ENCODE results near the gene PLEKHA5. TPM values are rescaled to one million over a fixed set of nuclear protein-coding genes. Genes with fewer than 3 reads are reported as not detected.

The PLEKHA5 gene
- polyA plus RNA-seq, 3 donors = 0.35 to 0.79 (median 0.41) TPM

DNA sequence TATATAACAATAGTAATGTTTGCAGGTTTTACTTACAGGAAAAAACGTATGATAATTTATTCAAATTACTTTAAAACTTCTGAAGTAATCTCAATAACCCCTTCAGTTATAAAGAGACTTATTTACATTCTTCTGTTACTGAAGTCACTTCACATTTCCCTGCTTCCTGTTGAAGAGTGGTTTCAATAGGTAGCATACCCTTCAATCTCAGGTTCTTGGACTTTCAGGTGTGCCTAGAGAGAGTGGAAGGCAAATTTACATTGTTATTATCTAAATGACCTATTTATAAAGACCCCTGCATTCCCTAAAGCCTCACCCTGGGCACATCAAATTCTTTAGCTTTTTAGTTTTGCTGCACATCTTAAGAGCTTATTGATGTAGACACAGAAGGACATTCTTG is 172.2 kb downstream of the PLEKHA5 start:
- H3K9ac ChIP-seq (ENCODE audit: insufficient read depth, low read length, poor library complexity, severe bottlenecking) = no peak overlapping the region
- no peaks in the 10 kb centered on the region for H3K4me1 ChIP-seq (ENCODE audit: control insufficient read depth in 1 of 2, insufficient read depth in 2 of 2, low read length in 2 of 2)
- Mint-ChIP-seq H3K27ac (no peak overlapping the region), H3K4me3 (no peak overlapping the region), H3K27me3 (ENCODE audit: low read depth in 3 of 3) (peaks cover 0 to 2% (median 0%) of the 10 kb centered on the region in 3 donors), H3K9me3 (peaks cover 0 to 13% (median 9%) of the 10 kb centered on the region in 7 donors), H3K36me3 (no peaks in the 10 kb centered on the region), H3K4me1 (no peaks in the 10 kb centered on the region)
- H3K4me2 ChIP-seq (replicated peaks; ENCODE audit: extremely low read depth, low read length, poor library complexity, severe bottlenecking) = no peak overlapping the region
- no peaks in the 10 kb centered on the region for H3K79me2 ChIP-seq (ENCODE audit: insufficient read depth, low read length)
- no peak overlapping the region for H3K27ac ChIP-seq (ENCODE audit: low read depth in 1 of 2, low read length in 2 of 2)
- WGBS (ENCODE audit: insufficient coverage) = no CpG with 5 or more reads among the region's 1 CpG
- intact Hi-C loops (cut with micrococcal nuclease) = no loop called here
- TF ChIP-seq, protein P1, sequence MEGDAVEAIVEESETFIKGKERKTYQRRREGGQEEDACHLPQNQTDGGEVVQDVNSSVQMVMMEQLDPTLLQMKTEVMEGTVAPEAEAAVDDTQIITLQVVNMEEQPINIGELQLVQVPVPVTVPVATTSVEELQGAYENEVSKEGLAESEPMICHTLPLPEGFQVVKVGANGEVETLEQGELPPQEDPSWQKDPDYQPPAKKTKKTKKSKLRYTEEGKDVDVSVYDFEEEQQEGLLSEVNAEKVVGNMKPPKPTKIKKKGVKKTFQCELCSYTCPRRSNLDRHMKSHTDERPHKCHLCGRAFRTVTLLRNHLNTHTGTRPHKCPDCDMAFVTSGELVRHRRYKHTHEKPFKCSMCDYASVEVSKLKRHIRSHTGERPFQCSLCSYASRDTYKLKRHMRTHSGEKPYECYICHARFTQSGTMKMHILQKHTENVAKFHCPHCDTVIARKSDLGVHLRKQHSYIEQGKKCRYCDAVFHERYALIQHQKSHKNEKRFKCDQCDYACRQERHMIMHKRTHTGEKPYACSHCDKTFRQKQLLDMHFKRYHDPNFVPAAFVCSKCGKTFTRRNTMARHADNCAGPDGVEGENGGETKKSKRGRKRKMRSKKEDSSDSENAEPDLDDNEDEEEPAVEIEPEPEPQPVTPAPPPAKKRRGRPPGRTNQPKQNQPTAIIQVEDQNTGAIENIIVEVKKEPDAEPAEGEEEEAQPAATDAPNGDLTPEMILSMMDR (IDR thresholded peaks at IDR 0.05) = no peak
- H4K20me1 ChIP-seq (ENCODE audit: insufficient read depth, low read length) = no peaks in the 10 kb centered on the region
- no peak overlapping the region for H3K4me3 ChIP-seq (replicated peaks in 1 of 3; ENCODE audit: low read depth in 2 of 3, low read length in 3 of 3)
- no peaks in the 10 kb centered on the region for H3K36me3 ChIP-seq (replicated peaks in 1 of 2; ENCODE audit: control insufficient read depth in 1 of 2, insufficient read depth in 2 of 2, low read length in 2 of 2)
- H2AFZ ChIP-seq (ENCODE audit: insufficient read depth, low read depth, low read length, poor library complexity, severe bottlenecking) = no peak overlapping the region
- no peak for DNase-seq
- peaks cover 0 to 13% of the 10 kb centered on the region in 2 donors for H3K9me3 ChIP-seq (replicated peaks in 1 of 2; ENCODE audit: control insufficient read depth in 1 of 2, insufficient read depth in 1 of 2, low read length in 2 of 2)
- H3K27me3 ChIP-seq (ENCODE audit: control insufficient read depth in 2 of 2, insufficient read depth in 2 of 2, low read length in 2 of 2) = no peaks in the 10 kb centered on the region

DNA sequence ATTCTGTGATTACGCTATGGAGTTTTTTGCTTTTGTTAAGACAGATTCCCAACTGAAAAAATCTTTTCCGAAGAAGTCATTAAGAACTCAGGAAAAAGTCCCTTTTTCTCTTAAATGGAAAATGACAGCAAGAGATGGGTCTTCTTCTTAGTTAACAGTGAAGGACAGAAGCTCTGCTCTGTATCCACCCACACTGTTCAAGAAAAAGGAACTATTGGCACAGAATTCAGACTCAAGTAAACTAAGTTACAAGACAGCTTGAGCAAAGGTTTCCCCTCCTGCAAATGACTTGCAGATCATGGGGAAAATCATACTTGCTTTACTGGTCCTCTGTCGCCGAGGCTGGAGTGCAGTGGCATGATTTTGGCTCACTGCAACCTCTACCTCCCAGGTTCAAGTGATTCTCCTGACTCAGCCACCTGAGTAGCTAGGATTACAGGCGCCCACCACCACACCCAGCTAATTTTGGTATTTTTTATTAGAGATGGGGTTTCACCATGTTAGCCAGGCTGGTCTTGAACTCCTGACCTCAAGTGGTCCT is 172.6 kb downstream of the PLEKHA5 start:
- no peak overlapping the region for H3K9ac ChIP-seq (ENCODE audit: insufficient read depth, low read length, poor library complexity, severe bottlenecking)
- no peaks in the 10 kb centered on the region for H3K4me1 ChIP-seq (ENCODE audit: control insufficient read depth in 1 of 2, insufficient read depth in 2 of 2, low read length in 2 of 2)
- intact Hi-C loops (cut with micrococcal nuclease) = no loop called here
- no peak overlapping the region for H3K27ac ChIP-seq (ENCODE audit: low read depth in 1 of 2, low read length in 2 of 2)
- H3K79me2 ChIP-seq (ENCODE audit: insufficient read depth, low read length) = no peaks in the 10 kb centered on the region
- H3K9me3 ChIP-seq (replicated peaks in 1 of 2; ENCODE audit: control insufficient read depth in 1 of 2, insufficient read depth in 1 of 2, low read length in 2 of 2) = peaks cover 0 to 13% of the 10 kb centered on the region in 2 donors
- no peaks in the 10 kb centered on the region for H3K27me3 ChIP-seq (ENCODE audit: control insufficient read depth in 2 of 2, insufficient read depth in 2 of 2, low read length in 2 of 2)
- Mint-ChIP-seq H3K27me3 (ENCODE audit: low read depth in 3 of 3) (peaks cover 0 to 2% (median 0%) of the 10 kb centered on the region in 3 donors), H3K36me3 (no peaks in the 10 kb centered on the region), H3K4me1 (no peaks in the 10 kb centered on the region), H3K27ac (no peak overlapping the region), H3K4me3 (no peak overlapping the region), H3K9me3 (peaks cover 2 to 17% (median 9%) of the 10 kb centered on the region in 7 donors)
- no peak overlapping the region for H3K4me2 ChIP-seq (replicated peaks; ENCODE audit: extremely low read depth, low read length, poor library complexity, severe bottlenecking)
- H3K4me3 ChIP-seq (replicated peaks in 1 of 3; ENCODE audit: low read depth in 2 of 3, low read length in 3 of 3) = no peak overlapping the region
- TF ChIP-seq, protein P1 (IDR thresholded peaks at IDR 0.05) = no peak
- H2AFZ ChIP-seq (ENCODE audit: insufficient read depth, low read depth, low read length, poor library complexity, severe bottlenecking) = no peak overlapping the region
- no peaks in the 10 kb centered on the region for H3K36me3 ChIP-seq (replicated peaks in 1 of 2; ENCODE audit: control insufficient read depth in 1 of 2, insufficient read depth in 2 of 2, low read length in 2 of 2)
- WGBS (ENCODE audit: insufficient coverage) = 75% methylated on average over 2 of the region's 5 CpGs
- no peak for DNase-seq
- H4K20me1 ChIP-seq (ENCODE audit: insufficient read depth, low read length) = no peaks in the 10 kb centered on the region
